Measurements from ENCODE around the gene ATG7.

Gene ATG7

GRCh38 chr3:11373235-11373634, 101.0 kb downstream of the ATG7 start:
- TF ChIP-seq ZC3H10 (CRISPR knock-in tag; IDR thresholded peaks at IDR 0.05) (no peak), ESRRG (CRISPR knock-in tag; IDR thresholded peaks at IDR 0.05) (no peak), ZNF70 (CRISPR knock-in tag; IDR thresholded peaks at IDR 0.05) (no peak), TSHZ2 (CRISPR knock-in tag; IDR thresholded peaks at IDR 0.05) (no peak)
- no peak for ATAC-seq

GRCh38 chr3:11373654-11374053, 101.5 kb downstream of the ATG7 start:
- ATAC-seq = no peak
- no peak for TF ChIP-seq ZFP30 (CRISPR knock-in tag; IDR thresholded peaks at IDR 0.05)
- TF ChIP-seq RARB (CRISPR knock-in tag; IDR thresholded peaks at IDR 0.05) = no peak
- TF ChIP-seq PPARA (CRISPR knock-in tag; IDR thresholded peaks at IDR 0.05; ENCODE audit: borderline replicate concordance) = no peak
- no peak for TF ChIP-seq BACH2 (CRISPR knock-in tag; IDR thresholded peaks at IDR 0.05; ENCODE audit: borderline replicate concordance)
- no peak for TF ChIP-seq ZNF8 (CRISPR knock-in tag; IDR thresholded peaks at IDR 0.05)
- TF ChIP-seq ZC3H10 (CRISPR knock-in tag; IDR thresholded peaks at IDR 0.05) = no peak
- no peak for TF ChIP-seq TOX (CRISPR knock-in tag; IDR thresholded peaks at IDR 0.05; ENCODE audit: borderline replicate concordance)
- TF ChIP-seq PATZ1 (CRISPR knock-in tag; IDR thresholded peaks at IDR 0.05; ENCODE audit: borderline replicate concordance) = no peak
- TF ChIP-seq ISL1 (CRISPR knock-in tag; IDR thresholded peaks at IDR 0.05) = no peak
- no peak for TF ChIP-seq ZFP3 (CRISPR knock-in tag; IDR thresholded peaks at IDR 0.05)
- TF ChIP-seq ZNF565 (CRISPR knock-in tag; conservative IDR thresholded peaks at IDR 0.05; ENCODE audit: low read depth) = no peak
- TF ChIP-seq, protein P1, sequence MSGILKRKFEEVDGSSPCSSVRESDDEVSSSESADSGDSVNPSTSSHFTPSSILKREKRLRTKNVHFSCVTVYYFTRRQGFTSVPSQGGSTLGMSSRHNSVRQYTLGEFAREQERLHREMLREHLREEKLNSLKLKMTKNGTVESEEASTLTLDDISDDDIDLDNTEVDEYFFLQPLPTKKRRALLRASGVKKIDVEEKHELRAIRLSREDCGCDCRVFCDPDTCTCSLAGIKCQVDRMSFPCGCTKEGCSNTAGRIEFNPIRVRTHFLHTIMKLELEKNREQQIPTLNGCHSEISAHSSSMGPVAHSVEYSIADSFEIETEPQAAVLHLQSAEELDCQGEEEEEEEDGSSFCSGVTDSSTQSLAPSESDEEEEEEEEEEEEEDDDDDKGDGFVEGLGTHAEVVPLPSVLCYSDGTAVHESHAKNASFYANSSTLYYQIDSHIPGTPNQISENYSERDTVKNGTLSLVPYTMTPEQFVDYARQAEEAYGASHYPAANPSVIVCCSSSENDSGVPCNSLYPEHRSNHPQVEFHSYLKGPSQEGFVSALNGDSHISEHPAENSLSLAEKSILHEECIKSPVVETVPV (CRISPR knock-in tag; IDR thresholded peaks at IDR 0.05) = no peak
- TF ChIP-seq SNAI2 (CRISPR knock-in tag; IDR thresholded peaks at IDR 0.05) = no peak
- TF ChIP-seq TCF4 (CRISPR knock-in tag; IDR thresholded peaks at IDR 0.05; ENCODE audit: borderline replicate concordance) = no peak
- no peak for TF ChIP-seq POU6F1 (CRISPR knock-in tag; IDR thresholded peaks at IDR 0.05; ENCODE audit: borderline replicate concordance, low read depth)

DNA sequence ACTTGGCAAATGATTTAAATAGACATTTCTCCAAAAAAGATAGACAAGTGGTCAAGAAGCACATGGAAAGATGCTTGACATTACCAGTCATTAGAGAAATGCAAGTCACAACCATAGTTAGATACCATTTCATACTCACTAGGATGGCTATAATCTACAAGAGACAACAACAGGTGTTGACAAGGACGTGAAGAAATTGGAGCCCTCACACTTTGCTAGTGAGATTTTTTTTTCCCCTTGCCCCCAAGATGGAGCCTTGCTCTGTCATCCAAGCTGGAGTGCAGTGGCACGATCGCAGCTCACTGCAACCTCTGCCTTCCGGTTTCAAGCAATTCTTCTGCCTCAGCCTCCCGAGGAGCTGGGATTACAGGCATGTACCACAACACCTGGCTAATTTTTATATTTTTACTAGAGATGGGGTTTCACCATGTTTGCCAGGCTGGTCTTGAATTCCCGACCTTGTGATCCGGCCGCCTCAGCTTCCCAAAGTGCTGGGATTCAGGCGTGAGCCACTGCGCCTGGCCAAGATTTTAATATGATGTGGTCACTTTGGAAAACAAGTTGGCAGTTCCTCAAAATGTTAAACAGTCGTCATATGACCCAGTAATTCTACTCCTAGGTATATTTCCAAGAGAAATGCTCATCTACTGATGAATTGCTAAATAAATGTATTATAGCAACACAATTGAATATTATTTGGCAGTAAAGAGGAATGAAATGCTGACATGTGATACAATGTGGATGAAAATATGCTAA, 103.3 kb downstream of the ATG7 start:
- no peak for ATAC-seq
- no peak for TF ChIP-seq ZC3H10 (CRISPR knock-in tag; IDR thresholded peaks at IDR 0.05)
- TF ChIP-seq TSHZ2 (CRISPR knock-in tag; IDR thresholded peaks at IDR 0.05) = no peak
- TF ChIP-seq ZNF70 (CRISPR knock-in tag; IDR thresholded peaks at IDR 0.05) = no peak
- no peak for TF ChIP-seq ZFP30 (CRISPR knock-in tag; IDR thresholded peaks at IDR 0.05)
- TF ChIP-seq SNAI2 (CRISPR knock-in tag; IDR thresholded peaks at IDR 0.05) = no peak
- no peak for TF ChIP-seq RARB (CRISPR knock-in tag; IDR thresholded peaks at IDR 0.05)
- no peak for TF ChIP-seq BACH2 (CRISPR knock-in tag; IDR thresholded peaks at IDR 0.05; ENCODE audit: borderline replicate concordance)
- no peak for TF ChIP-seq GLIS3 (CRISPR knock-in tag; IDR thresholded peaks at IDR 0.05)
- no peak for TF ChIP-seq ZFP3 (CRISPR knock-in tag; IDR thresholded peaks at IDR 0.05)
- no peak for TF ChIP-seq ZNF565 (CRISPR knock-in tag; conservative IDR thresholded peaks at IDR 0.05; ENCODE audit: low read depth)
